Measurements from ENCODE around the gene ATRX. TPM values are rescaled to one million over a fixed set of nuclear protein-coding genes. Genes with fewer than 3 reads are reported as not detected.

ATRX gene
- total and polyA plus RNA-seq, 10 of the 15 experiments (the other 5 are each of a cell fraction or from before 2014, with no cell fraction given), result 19.4 to 73.8 (median 45.2) TPM

GRCh38 chrX:77597511-77597910, 188.5 kb downstream of the ATRX start:
- no peaks in the 10 kb centered on the region for H3K9me3 ChIP-seq (replicated peaks; ENCODE audit: control insufficient read depth, insufficient read depth, low read length)
- no peaks in the 10 kb centered on the region for H3K79me2 ChIP-seq (ENCODE audit: control insufficient read depth, insufficient read depth, low read length)
- CTCF ChIA-PET, result no interaction called here
- no peak overlapping the region for H3K9ac ChIP-seq (ENCODE audit: control insufficient read depth, insufficient read depth, low read length)
- H3K4me1 ChIP-seq (ENCODE audit: control insufficient read depth, insufficient read depth, low read length), result no peaks in the 10 kb centered on the region
- H3K27me3 ChIP-seq (replicated peaks in 1 of 2; ENCODE audit: control insufficient read depth in 2 of 2, insufficient read depth in 2 of 2, low read length in 1 of 2), result no peaks in the 10 kb centered on the region
- intact Hi-C loops (cut with micrococcal nuclease; ENCODE audit: unreplicated experiment) (no loop called here), in situ Hi-C loops (cut with MboI) (loop anchor here (25.0 kb wide), 1 partner anchor 1310 kb away; no protein-coding TSS in a partner anchor)
- H3K4me3 ChIP-seq, result no peak overlapping the region
- peak; percentile 80 for ATAC-seq
- H3K36me3 ChIP-seq (ENCODE audit: control insufficient read depth in 2 of 2, insufficient read depth in 2 of 2, low read length in 1 of 2), result no peaks in the 10 kb centered on the region; a peak in 1 of 4 replicates
- RAD21 ChIA-PET (ENCODE audit: unreplicated experiment), result no interaction called here
- H4K20me1 ChIP-seq (ENCODE audit: control insufficient read depth, insufficient read depth), result no peaks in the 10 kb centered on the region
- no peak for DNase-seq (ENCODE audit: low read depth, low spot score)
- no peak overlapping the region for H3K4me2 ChIP-seq (ENCODE audit: control insufficient read depth, insufficient read depth)
- POLR2A ChIA-PET, result no interaction called here
- SMC1A ChIA-PET (ENCODE audit: uncharacterized antibody, unreplicated experiment), result no interaction called here
- 100% methylated on average over 1 of the region's 1 CpG for WGBS (ENCODE audit: insufficient coverage, insufficient replicate concordance, low lambda C conversion rate, missing lambda C conversion rate)
- BruUV-seq (replicated peaks), result no TSS peak
- H2AFZ ChIP-seq (ENCODE audit: control insufficient read depth, low read depth, low read length), result no peak overlapping the region
- no peak for FAIRE-seq
- H3K27ac ChIP-seq (ENCODE audit: control insufficient read depth, insufficient read depth), result no peak overlapping the region
- no peak for TF ChIP-seq EGR1 (IDR thresholded peaks at IDR 0.05; ENCODE audit: borderline replicate concordance in 1 of 2, low read depth in 2 of 2, low read length in 2 of 2)
- no peak for TF ChIP-seq RELB (IDR thresholded peaks at IDR 0.05; ENCODE audit: low read depth)
- no peak for TF ChIP-seq BCLAF1 (IDR thresholded peaks at IDR 0.05)
- no peak for TF ChIP-seq HDGF (IDR thresholded peaks at IDR 0.05)
- peak; percentile 73 for TF ChIP-seq RUNX3 (IDR thresholded peaks at IDR 0.05; ENCODE audit: low read length)
- no peak for TF ChIP-seq ZNF384 (IDR thresholded peaks at IDR 0.05; ENCODE audit: borderline replicate concordance, low read depth, low read length)
- no peak for TF ChIP-seq ATF2 (IDR thresholded peaks at IDR 0.05; ENCODE audit: low read length)
- TF ChIP-seq NFYB (IDR thresholded peaks at IDR 0.05; ENCODE audit: insufficient read depth, low read depth, low read length), result no peak
- TF ChIP-seq ZNF207 (IDR thresholded peaks at IDR 0.05; ENCODE audit: borderline replicate concordance), result no peak
- TF ChIP-seq MTA3 (IDR thresholded peaks at IDR 0.05; ENCODE audit: borderline replicate concordance, low read length), result no peak
- TF ChIP-seq ATF7 (IDR thresholded peaks at IDR 0.05; ENCODE audit: low read depth), result 0 out of 2 replicates have a peak, but pooled peaks have one; percentile 26
- no peak for TF ChIP-seq SKIL (IDR thresholded peaks at IDR 0.05; ENCODE audit: low read depth, poor library complexity, severe bottlenecking)
- TF ChIP-seq NRF1 (conservative IDR thresholded peaks at IDR 0.05; ENCODE audit: low read depth, low read length), result no peak
- TF ChIP-seq CBFB (IDR thresholded peaks at IDR 0.05; ENCODE audit: low read depth), result 0 out of 2 replicates have a peak, but pooled peaks have one; percentile 29
- no peak for TF ChIP-seq MXI1 (IDR thresholded peaks at IDR 0.05; ENCODE audit: low read depth, low read length)
- TF ChIP-seq SRF (IDR thresholded peaks at IDR 0.05; ENCODE audit: low read depth in 2 of 2, low read length in 2 of 2), result no peak
